Heart left ventricle (tissue), 16 donors: ENCODE data around the gene TRAPPC2B. TPM values are rescaled to one million over a fixed set of nuclear protein-coding genes. Genes with fewer than 3 reads are reported as not detected.

Source experiments
- ATAC-seq, 4 donors: fragments of 200-7000 bp; cut with Tn5 transposase; one replicate each; pipeline ENCODE4 v1.9.1; 2020 to 2022; ENCODE audit warnings: moderate library complexity in 4 of 4, mild to moderate bottlenecking in 3 of 4, moderate number of reproducible peaks in 1 of 4
- DNase-seq, 5 donors: peaks; one replicate each; pipeline ENCODE4 v3.0.0-alpha.2; 2020
- H3K27ac ChIP-seq, 12 donors: fragments of 200-600 bp; sonication (generic) in 4 of 12; one replicate each; pipeline versions ENCODE4 v1.5.0 to v1.8.0; 2016 to 2022; ENCODE audit warnings: mild to moderate bottlenecking in 2 of 12
- H3K27me3 ChIP-seq, 9 donors: fragments of 200-600 bp; sonication (generic) in 2 of 9; one replicate each; pipeline versions ENCODE4 v1.5.1 to v1.8.0; 2016 to 2022; ENCODE audit warnings: mild to moderate bottlenecking in 3 of 9
- H3K36me3 ChIP-seq, 9 donors: fragments of 200-600 bp; sonication (generic) in 2 of 9; one replicate each; pipeline versions ENCODE4 v1.5.0 to v1.8.0; 2018 to 2022; ENCODE audit warnings: mild to moderate bottlenecking in 2 of 9
- H3K4me1 ChIP-seq, 12 donors: fragments of 200-600 bp; sonication (generic) in 4 of 12; one replicate each; pipeline versions ENCODE4 v1.5.0 to v1.8.0; 2016 to 2022; ENCODE audit warnings: mild to moderate bottlenecking in 3 of 12
- H3K4me3 ChIP-seq, 12 donors: fragments of 200-600 bp; sonication (generic) in 4 of 12; one replicate each; pipeline versions ENCODE4 v1.5.0 to v1.8.0; 2017 to 2022; ENCODE audit warnings: mild to moderate bottlenecking in 9 of 12, moderate library complexity in 4 of 12
- H3K9me3 ChIP-seq, 12 donors: fragments of 200-600 bp; sonication (generic) in 4 of 12; one replicate each; pipeline versions ENCODE4 v1.5.0 to v1.8.0; 2016 to 2022; ENCODE audit warnings: mild to moderate bottlenecking in 1 of 12
- CTCF ChIP-seq, 12 donors: fragments of 200-600 bp; sonication (generic) in 4 of 12; IDR thresholded peaks; one replicate each; pipeline versions ENCODE4 v1.5.0 to v1.8.0; 2018 to 2022; ENCODE audit warnings: antibody characterized with exemption in 12 of 12, mild to moderate bottlenecking in 5 of 12
- POLR2A ChIP-seq, 2 donors: fragments of 450-650 bp; IDR thresholded peaks; one replicate each; pipeline ENCODE4 v1.6.1; 2017; ENCODE audit warnings: antibody characterized with exemption in 2 of 2, mild to moderate bottlenecking in 2 of 2, moderate library complexity in 2 of 2
- WGBS, 4 donors: extraction: QIAGEN DNeasy Blood & Tissue Kit in 2 of 4; methylation state at CpG; one replicate each; pipeline versions ENCODE4 v1.1.5 to v1.1.7; 2013 to 2018; 5-methylcytosine and 5-hydroxymethylcytosine counted together
- intact Hi-C, 10 donors: fragments of 100-400 bp; cut with DNase I; formaldehyde crosslinking; loops; one replicate each; pipeline versions ENCODE4 v1.11.1 to v1.14.2; 2022
- polyA plus RNA-seq, 2 donors: library from polyadenylated mRNA; stranded (reverse); fragments of 200-250 nt; gene quantifications; one replicate each; pipeline ENCODE4 v1.2.3, GENCODE V29; 2013
- total RNA-seq, 9 donors: library from RNA; depleted of rRNA in 2 of 9; stranded (reverse); fragments of >200 nt in 2 of 9; fragmentation: NEBNext Ultra II Directional in 3 of 9; extraction: Animal tissue kit (Norgen Biotek cat#: 25700) in 3 of 9; gene quantifications; one replicate each; pipeline versions ENCODE4 v1.1.0 to v1.2.4, GENCODE V29; 2016 to 2023
- donor health status: ischemic (EF 13 %, LVEDD 7.1; RV severe dilation, severe dysfunction).
- donor health status: healthy with polysubstance abuse.
- donor health status: DM: no; HTN: yes; CAD: no.
- donor health status: DM: no; HTN: no; CAD: no.
- donor health status: ischemic (EF 25% LVEDD 6.9; RV normal size, moderate dysfunction).
- donor health status: ischemic (EF 25% LVEDD 5.7; RV mildly dilated, moderate dysfunction).
- donor health status: healthy.
- donor health status: DM: yes; HTN: yes; CAD: no.
- donor health status: ischemic (EF 35%, LVEDD 5.7; RV mildly dilated, moderate dysfunction).
- donor health status: nonischemic (EF 11% LVEDD 7.7; RV severe dilation, severe dysfunction).
- donor health status: DM: yes; HTN: yes; CAD: no.
- donor health status: PGD.
- donor health status: ischemic (EF 29% LVEDD 5.4; RV normal size, mild dysfunction).
- donor health status: nonischemic (EF 23%, LVEDD 6.1; RV moderate dilation, normal function).

Gene TRAPPC2B
- total and polyA plus RNA-seq, 11 donors: 7.4 to 35.6 (median 13.4) TPM

- 60 to 82% (median 73%) methylated on average over 3 of the region's 3 CpGs for WGBS, 4 donors
- peaks cover 0 to 19% (median 0%) of the 10 kb centered on the region in 9 donors for H3K27me3 ChIP-seq
- peak overlapping the region in 3 of 12 donors; percentile 92 to 96 (median 92) for H3K27ac ChIP-seq
- intact Hi-C loops: loop anchor here in 6 of 10 donors (2.0 to 5.0 kb wide), 7 partner anchors 34 to 69 kb away; partner anchors contain the start of genes TRAPPC2B (in 2 of the 6), ZNF460 (in 2 of the 6) and ZNF547 (in 2 of the 6)
- no peak for ATAC-seq
- peaks cover 0 to 32% (median 0%) of the 10 kb centered on the region in 12 donors for H3K9me3 ChIP-seq
- H3K36me3 ChIP-seq: peaks cover 0 to 39% (median 34%) of the 10 kb centered on the region in 9 donors
- H3K4me1 ChIP-seq: peaks cover 0 to 33% (median 20%) of the 10 kb centered on the region in 12 donors
- TF ChIP-seq CTCF (IDR thresholded peaks at IDR 0.05): no peak
- no peak for TF ChIP-seq POLR2A (IDR thresholded peaks at IDR 0.05)
- no peak for DNase-seq
- H3K4me3 ChIP-seq: peak overlapping the region in 10 of 12 donors; percentile 74 to 96 (median 87)
These were observed 41.6 kb upstream of the TRAPPC2B start for GRCh38 chr19:57321751-57322150.

GRCh38 chr19:57324992-57325391, 38.4 kb upstream of the TRAPPC2B start:
- Histone ChIP-seq H3K27me3 (no peaks in the 10 kb centered on the region), H3K27ac (no peak overlapping the region), H3K36me3 (peaks cover 3 to 69% (median 64%) of the 10 kb centered on the region in 9 donors), H3K4me1 (peaks cover 0 to 27% (median 15%) of the 10 kb centered on the region in 12 donors), H3K9me3 (peaks cover 0 to 62% (median 18%) of the 10 kb centered on the region in 12 donors), H3K4me3 (no peak overlapping the region)
- intact Hi-C loops: loop anchor here in 6 of 10 donors (5.0 kb wide), 5 partner anchors 32 to 48 kb away; partner anchors contain the start of genes TRAPPC2B (in 2 of the 6), ZNF547 (in 2 of the 6) and ZNF460 (in 1 of the 6)
- ATAC-seq (no peak), DNase-seq (no peak)
- TF ChIP-seq CTCF (IDR thresholded peaks at IDR 0.05) (no peak), POLR2A (IDR thresholded peaks at IDR 0.05) (no peak)

- H3K27ac ChIP-seq: no peak overlapping the region
- DNase-seq: no peak
- peaks cover 3 to 83% (median 65%) of the 10 kb centered on the region in 9 donors for H3K36me3 ChIP-seq
- TF ChIP-seq POLR2A (IDR thresholded peaks at IDR 0.05) (no peak), CTCF (IDR thresholded peaks at IDR 0.05) (no peak)
- H3K27me3 ChIP-seq: no peaks in the 10 kb centered on the region
- intact Hi-C loops: no loop called here
- 91 to 96% (median 95%) methylated on average over 8 of the region's 8 CpGs for WGBS, 4 donors
- H3K9me3 ChIP-seq: peaks cover 0 to 85% (median 18%) of the 10 kb centered on the region in 12 donors
- H3K4me1 ChIP-seq: peaks cover 0 to 5% (median 0%) of the 10 kb centered on the region in 12 donors
- H3K4me3 ChIP-seq: no peak overlapping the region
- no peak for ATAC-seq
These were observed 35.4 kb upstream of the TRAPPC2B start for GRCh38 chr19:57327993-57328392.

GRCh38 chr19:57334191-57334590, 29.2 kb upstream of the TRAPPC2B start:
- WGBS, 4 donors: 78 to 88% (median 84%) methylated on average over 4 of the region's 4 CpGs
- ATAC-seq (no peak), DNase-seq (no peak)
- no peak for TF ChIP-seq POLR2A (IDR thresholded peaks at IDR 0.05)
- no peak for TF ChIP-seq CTCF (IDR thresholded peaks at IDR 0.05)
- Histone ChIP-seq H3K27ac (peak overlapping the region in 1 of 12 donors; percentile 39), H3K4me1 (peaks cover 0 to 19% (median 1%) of the 10 kb centered on the region in 12 donors), H3K27me3 (no peaks in the 10 kb centered on the region), H3K4me3 (no peak overlapping the region), H3K36me3 (peaks cover 0 to 23% (median 6%) of the 10 kb centered on the region in 9 donors), H3K9me3 (peaks cover 0 to 29% (median under 1%) of the 10 kb centered on the region in 12 donors)
- intact Hi-C loops: no loop called here
